OCI-M2 (cell line): ENCODE results near the gene GPRC5A.

Experiments used
- DNase-seq: peaks from one replicate; lab custom pipeline; 2025; ENCODE audit not compliant: unreplicated experiment; lab: John Stamatoyannopoulos, UW

Gene GPRC5A

DNA sequence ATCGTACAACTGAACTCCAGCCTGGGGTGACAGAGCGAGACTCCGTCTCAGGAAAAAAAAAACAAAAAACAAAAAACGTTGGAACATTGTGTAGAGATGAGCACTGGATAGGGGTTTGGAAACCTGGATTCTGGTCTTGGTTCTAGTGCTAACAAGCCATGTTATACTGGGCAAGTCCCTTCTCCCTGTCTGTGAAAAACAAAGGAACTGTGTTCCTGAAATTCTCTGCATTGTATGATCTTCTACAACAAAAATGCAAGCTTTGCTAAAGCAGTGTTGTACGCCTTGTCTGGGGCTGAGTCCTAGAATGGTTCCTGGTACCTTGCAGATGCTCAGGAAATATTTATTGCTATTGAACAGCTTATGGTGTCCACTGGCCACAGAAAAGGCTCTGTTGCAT is 47.2 kb downstream of the GPRC5A start:
- DNase-seq: no peak

GRCh38 chr12:12939888-12940287 is 48.5 kb downstream of the GPRC5A start:
- no peak for DNase-seq

DNA sequence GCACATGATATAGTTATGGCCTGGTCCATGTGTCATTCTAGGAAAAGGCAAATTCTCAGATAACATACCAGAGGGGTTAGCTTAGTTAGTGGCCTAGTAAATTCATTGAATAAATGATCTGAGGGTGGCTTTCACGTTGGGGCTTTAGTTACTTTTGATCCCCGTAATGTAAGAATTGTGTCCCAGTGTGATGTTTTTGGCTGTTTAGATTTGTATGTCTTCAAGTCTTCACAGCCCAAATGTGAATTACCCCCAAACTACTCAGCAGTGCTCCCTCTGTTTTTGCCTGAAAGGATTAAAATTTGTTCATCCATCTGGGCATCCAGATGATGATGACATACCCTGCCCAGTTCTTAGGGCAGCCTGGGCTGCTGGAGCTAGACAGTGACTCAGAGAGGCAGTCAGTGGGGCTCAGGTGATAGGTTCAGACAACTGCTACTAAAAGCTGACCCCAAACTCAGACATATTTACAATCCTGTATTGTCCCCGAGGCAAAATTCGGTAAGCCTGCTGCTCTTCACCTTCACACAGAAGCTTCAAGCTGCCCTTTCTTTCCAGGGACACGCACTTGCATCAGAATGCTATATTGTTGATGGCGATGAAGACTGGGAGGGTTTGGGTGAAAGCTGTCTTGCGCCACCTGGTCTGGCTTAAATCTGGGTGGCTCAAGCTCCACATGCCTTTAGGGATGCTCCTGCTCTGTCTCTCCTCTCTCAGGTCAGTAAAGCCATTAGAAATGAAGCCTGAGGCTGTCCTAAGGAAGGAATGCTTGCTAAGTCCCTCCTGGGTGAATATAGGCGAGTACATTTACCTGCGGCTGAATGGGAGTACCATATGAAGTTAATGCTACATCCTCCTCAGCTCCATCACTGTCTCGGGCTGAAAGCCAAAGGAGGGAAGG is 50.3 kb downstream of the GPRC5A start:
- DNase-seq: no peak

DNA sequence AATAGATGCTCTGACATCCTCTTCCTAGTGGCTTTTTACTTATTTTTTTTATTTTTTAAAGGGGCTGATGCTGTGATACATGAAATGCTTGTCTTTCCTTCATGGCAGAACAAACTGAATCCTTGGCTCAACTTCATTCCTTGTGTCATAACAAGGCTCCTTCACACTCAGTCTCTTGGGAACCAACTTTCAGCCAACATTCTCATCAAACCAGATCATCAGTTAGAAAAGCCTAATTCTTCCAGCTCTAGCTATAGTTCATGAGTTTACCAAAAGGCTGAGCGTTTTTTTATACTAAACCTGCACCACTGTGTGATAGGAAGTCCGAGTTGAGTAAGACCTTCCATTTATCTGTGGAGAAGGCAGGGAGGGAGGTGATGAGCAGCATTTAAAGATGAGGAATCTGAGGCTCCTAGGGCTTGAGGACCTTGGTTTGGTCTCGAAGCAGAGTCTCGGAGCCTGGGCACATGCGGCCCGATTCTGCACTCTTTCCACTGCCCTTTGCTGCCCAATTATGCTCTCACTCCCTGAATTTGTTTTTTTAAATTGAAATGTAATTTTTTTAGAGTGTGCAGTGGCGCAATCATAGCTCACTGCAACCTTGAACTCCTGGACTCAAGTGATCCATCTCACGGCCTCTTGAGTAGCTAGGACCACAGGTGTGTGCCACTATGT is 52.4 kb downstream of the GPRC5A start:
- DNase-seq: no peak

DNA sequence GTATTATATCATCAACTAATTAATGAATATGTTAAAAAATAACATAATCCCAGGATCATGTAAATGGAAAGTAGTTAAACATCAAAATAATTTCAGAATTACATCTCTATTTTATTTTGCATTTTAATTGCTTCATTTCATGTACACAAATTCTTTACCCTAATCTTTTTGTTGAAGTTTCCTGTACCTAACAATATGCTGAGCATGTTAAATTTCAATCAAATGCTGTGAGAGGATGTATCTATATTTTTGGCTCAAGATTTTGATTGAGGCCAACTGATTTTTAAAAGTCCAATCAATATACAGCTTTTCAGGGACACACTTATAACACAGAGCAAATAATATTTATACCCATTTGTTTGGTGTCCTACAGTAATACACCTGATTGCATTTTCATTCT is 54.2 kb downstream of the GPRC5A start:
- DNase-seq: no peak

- DNase-seq: no peak
Measured at GRCh38 chr12:12946686-12947355, 55.5 kb downstream of the GPRC5A start.

DNA sequence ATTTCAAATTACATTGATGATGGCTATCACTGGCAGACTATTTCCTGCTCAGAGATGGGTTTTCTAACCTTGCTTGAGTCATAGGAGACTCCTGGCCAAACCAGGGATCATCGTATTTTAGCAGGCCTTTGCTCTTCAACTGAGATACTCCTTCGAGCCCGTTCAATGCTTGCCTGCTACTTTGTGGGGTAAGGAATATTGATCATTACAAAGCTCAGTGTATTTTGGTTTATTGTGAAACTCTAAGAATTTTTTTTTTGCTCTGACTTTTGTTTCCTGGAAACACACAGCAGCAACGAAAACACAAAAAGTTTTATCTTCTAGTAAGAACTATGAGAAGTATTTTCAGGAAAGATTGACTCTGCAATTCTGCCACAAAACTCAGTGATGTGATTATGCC is 56.5 kb downstream of the GPRC5A start:
- DNase-seq: no peak

GRCh38 chr12:12951504-12951903 is 60.1 kb downstream of the GPRC5A start:
- no peak for DNase-seq

GRCh38 chr12:12952036-12952435 is 60.7 kb downstream of the GPRC5A start, which contains the start of gene GPRC5D:
TSS of gene GPRC5D (minus strand) at chr12:12952170. CDS start at chr12:12950384, 1,786 bp downstream.
- DNase-seq: no peak

GRCh38 chr12:12954356-12954755 is 63.0 kb downstream of the GPRC5A start:
- DNase-seq: no peak

- DNase-seq: no peak
Measured at GRCh38 chr12:12954878-12955625, 63.7 kb downstream of the GPRC5A start.

DNA sequence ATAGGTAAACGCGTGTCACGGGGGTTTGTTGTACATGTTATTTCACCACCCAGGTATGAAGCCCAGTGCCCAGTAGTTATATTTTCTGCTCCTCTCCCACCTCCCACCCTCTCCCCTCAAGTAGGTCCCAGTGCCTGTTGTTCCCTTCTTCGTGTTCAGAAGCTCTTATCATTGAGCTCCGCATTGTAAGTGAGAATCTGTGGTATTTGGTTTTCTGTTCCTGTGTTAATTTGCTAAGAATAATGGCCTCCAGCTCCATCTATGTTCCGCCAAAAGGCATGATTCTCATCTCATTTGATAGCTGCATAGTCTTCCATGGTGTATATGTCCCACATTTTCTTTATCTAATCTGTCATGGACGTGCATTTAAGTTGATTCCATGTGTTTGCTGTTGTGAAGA is 67.5 kb downstream of the GPRC5A start:
- DNase-seq: no peak

DNA sequence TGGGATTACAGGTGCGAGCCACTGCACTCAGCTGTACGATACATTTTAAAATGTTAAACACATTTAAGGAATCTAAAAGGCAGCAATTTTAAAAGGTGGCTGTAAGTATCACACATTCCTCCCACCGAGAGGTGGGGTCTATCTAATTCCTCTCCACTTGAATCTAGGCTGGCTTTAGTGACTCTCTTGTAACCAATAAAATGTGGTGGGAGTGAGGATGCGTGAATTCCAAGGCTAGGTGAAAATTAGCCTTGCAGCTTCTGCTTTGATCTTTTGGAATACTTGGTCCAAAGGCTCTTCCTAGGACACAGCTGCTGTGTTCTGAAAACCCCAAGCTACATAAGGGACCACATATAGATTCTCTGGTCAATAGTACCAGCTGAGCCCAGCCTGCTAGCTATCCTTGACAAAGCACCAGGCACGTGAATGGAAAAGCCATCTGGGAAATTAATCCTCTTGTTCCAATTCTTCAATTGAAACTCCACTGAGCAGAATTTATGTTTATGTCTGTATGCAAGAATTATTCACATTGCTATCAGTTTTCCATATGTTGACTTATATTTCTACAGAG is 69.4 kb downstream of the GPRC5A start:
- no peak for DNase-seq

GRCh38 chr12:12964255-12964654 is 72.9 kb downstream of the GPRC5A start:
- DNase-seq: no peak

GRCh38 chr12:12965836-12966235 is 74.5 kb downstream of the GPRC5A start:
- no peak for DNase-seq
